ENCODE measurements around the gene CYP46A1. TPM values are rescaled to one million over a fixed set of nuclear protein-coding genes. Genes with fewer than 3 reads are reported as not detected.
"Not testable (repeated sequence)": the region's sequence is repeated elsewhere in the genome, so short reads cannot be mapped to it uniquely, and the experiment has no call there.

Gene CYP46A1
- total RNA-seq, 3 donors from 2014 or later (not counting 1 experiment from before 2014, with no cell fraction given): 0.09 to 0.45 (median 0.09) TPM

DNA sequence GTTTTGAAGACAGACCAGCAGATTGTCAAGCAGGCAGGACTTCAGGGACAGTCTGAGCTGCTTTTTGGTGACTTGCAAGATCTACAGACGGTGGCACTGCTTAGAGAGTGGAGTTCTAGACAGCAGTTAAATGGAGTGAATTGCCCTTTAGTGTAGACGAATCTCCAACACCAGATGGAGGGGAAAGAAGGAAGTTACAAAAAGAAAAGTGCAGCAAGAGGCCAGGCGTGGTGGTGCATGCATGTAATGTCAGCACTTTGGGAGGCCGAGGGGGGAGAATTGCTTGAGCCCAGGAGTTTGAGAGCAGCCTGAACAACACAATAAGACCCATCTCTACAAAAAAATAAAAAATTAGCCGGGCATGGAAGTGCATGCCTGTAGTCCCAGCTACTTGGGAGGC, 47.6 kb upstream of the CYP46A1 start:
- Histone ChIP-seq H3K36me3 (ENCODE audit: control insufficient read depth, insufficient read depth, low read length) (no peaks in the 10 kb centered on the region), H3K4me1 (ENCODE audit: control insufficient read depth, insufficient read depth, low read length) (no peaks in the 10 kb centered on the region), H3K27me3 (ENCODE audit: control insufficient read depth, insufficient read depth, low read length) (no peaks in the 10 kb centered on the region), H3K4me3 (ENCODE audit: low read length) (no peak overlapping the region), H3K9me3 (ENCODE audit: control insufficient read depth, insufficient read depth, low read length) (no peaks in the 10 kb centered on the region), H3K27ac (ENCODE audit: low read length) (no peak overlapping the region)
- Mint-ChIP-seq H3K4me3 (no peak overlapping the region), H3K36me3 (no peaks in the 10 kb centered on the region), H3K27ac (no peak overlapping the region), H3K9me3 (no peaks in the 10 kb centered on the region), H3K4me1 (no peaks in the 10 kb centered on the region), H3K27me3 (ENCODE audit: low read depth in 2 of 2) (no peaks in the 10 kb centered on the region)
- TF ChIP-seq, protein P1, sequence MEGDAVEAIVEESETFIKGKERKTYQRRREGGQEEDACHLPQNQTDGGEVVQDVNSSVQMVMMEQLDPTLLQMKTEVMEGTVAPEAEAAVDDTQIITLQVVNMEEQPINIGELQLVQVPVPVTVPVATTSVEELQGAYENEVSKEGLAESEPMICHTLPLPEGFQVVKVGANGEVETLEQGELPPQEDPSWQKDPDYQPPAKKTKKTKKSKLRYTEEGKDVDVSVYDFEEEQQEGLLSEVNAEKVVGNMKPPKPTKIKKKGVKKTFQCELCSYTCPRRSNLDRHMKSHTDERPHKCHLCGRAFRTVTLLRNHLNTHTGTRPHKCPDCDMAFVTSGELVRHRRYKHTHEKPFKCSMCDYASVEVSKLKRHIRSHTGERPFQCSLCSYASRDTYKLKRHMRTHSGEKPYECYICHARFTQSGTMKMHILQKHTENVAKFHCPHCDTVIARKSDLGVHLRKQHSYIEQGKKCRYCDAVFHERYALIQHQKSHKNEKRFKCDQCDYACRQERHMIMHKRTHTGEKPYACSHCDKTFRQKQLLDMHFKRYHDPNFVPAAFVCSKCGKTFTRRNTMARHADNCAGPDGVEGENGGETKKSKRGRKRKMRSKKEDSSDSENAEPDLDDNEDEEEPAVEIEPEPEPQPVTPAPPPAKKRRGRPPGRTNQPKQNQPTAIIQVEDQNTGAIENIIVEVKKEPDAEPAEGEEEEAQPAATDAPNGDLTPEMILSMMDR (IDR thresholded peaks at IDR 0.05): no peak
- DNase-seq (no peak), ATAC-seq (no peak)
- intact Hi-C loops (cut with micrococcal nuclease): no loop called here
- whole genome bisulfite sequencing (ENCODE audit: insufficient coverage): 56% methylated on average over 4 of the region's 5 CpGs

DNA sequence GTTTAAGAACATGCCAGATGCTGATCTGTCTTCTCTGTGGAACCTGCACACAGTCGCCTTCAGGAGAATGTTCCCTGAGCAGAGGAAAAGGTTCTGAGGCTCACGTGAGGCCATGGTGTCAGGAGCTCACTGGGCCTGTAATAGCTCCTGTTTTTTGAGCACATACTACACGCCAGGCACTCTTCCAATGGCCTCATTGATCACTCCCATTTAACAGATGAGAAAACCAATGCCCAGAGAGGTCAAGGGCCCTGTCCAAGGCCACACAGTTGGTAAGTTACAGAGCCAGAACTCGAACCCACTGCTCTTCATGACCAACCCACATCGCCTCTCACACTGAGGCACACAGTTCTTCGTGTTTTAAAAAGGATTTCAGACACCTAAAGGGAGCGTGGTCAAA, 46.5 kb upstream of the CYP46A1 start:
- Histone ChIP-seq H3K36me3 (ENCODE audit: control insufficient read depth, insufficient read depth, low read length) (no peaks in the 10 kb centered on the region), H3K9me3 (ENCODE audit: control insufficient read depth, insufficient read depth, low read length) (no peaks in the 10 kb centered on the region), H3K27me3 (ENCODE audit: control insufficient read depth, insufficient read depth, low read length) (no peaks in the 10 kb centered on the region), H3K4me1 (ENCODE audit: control insufficient read depth, insufficient read depth, low read length) (no peaks in the 10 kb centered on the region), H3K27ac (ENCODE audit: low read length) (no peak overlapping the region), H3K4me3 (ENCODE audit: low read length) (no peak overlapping the region)
- TF ChIP-seq, protein P1 (IDR thresholded peaks at IDR 0.05): no peak
- DNase-seq (no peak), ATAC-seq (no peak)
- Mint-ChIP-seq H3K27ac (no peak overlapping the region), H3K4me3 (no peak overlapping the region), H3K36me3 (no peaks in the 10 kb centered on the region), H3K4me1 (no peaks in the 10 kb centered on the region), H3K27me3 (ENCODE audit: low read depth in 2 of 2) (peaks cover 0 to 2% of the 10 kb centered on the region in 2 donors), H3K9me3 (no peaks in the 10 kb centered on the region)
- intact Hi-C loops (cut with micrococcal nuclease): no loop called here
- WGBS (ENCODE audit: insufficient coverage): 88% methylated on average over 6 of the region's 7 CpGs

DNA sequence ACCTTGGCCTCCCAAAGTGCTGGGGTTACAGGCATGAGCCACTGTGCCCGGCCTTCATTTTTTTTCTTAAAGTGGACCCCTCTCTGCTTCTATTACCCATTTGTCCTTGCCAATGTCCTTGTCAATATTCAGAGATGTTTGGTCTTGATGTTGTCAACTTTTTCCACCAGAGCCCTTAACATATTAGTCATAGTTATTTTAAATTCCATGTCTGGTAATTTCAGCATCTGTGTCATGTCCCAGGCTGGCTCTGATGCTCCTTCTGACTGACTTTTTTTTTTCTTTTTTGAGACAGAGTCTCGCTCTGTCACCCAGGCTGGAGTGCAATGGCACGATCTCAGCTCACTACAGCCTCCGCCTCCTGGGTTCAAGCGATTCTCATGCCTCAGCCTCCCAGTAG, 41.3 kb upstream of the CYP46A1 start:
- intact Hi-C loops (cut with micrococcal nuclease); H3K4me1 ChIP-seq (ENCODE audit: control insufficient read depth, insufficient read depth, low read length); H3K4me3 ChIP-seq (ENCODE audit: low read length); H3K4me3 Mint-ChIP-seq; H3K27ac ChIP-seq (ENCODE audit: low read length); H3K36me3 Mint-ChIP-seq; H3K9me3 ChIP-seq (ENCODE audit: control insufficient read depth, insufficient read depth, low read length); H3K36me3 ChIP-seq (ENCODE audit: control insufficient read depth, insufficient read depth, low read length); H3K4me1 Mint-ChIP-seq; DNase-seq; H3K27me3 ChIP-seq (ENCODE audit: control insufficient read depth, insufficient read depth, low read length); ATAC-seq; H3K27ac Mint-ChIP-seq; H3K9me3 Mint-ChIP-seq: not testable (repeated sequence)
- WGBS (ENCODE audit: insufficient coverage): 91% methylated on average over 5 of the region's 5 CpGs
- H3K27me3 Mint-ChIP-seq (ENCODE audit: low read depth in 2 of 2): peaks cover 10 to 11% of the 10 kb centered on the region in 2 donors

DNA sequence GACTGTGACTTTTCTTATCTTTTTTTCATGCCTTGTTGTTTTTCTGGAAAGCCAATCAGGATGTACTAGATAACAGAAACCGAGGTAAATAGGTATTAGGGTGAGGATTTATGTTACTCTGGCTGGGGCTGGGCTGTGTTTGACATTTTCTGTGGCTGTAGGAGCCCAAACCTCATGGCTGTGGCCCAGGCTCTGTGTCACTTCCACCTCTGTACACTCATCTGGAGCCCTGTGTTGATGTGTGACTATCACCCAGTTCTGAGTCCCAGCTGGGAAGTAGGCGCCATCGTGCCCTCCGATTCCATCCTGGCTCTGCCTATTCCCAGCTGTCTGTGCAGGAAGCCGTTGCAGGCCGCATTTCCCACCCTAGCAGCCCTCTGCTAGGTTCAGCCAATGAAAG, 40.8 kb upstream of the CYP46A1 start:
- Mint-ChIP-seq H3K36me3 (no peaks in the 10 kb centered on the region), H3K4me3 (no peak overlapping the region), H3K27ac (no peak overlapping the region), H3K9me3 (no peaks in the 10 kb centered on the region), H3K4me1 (no peaks in the 10 kb centered on the region), H3K27me3 (ENCODE audit: low read depth in 2 of 2) (peaks cover 12 to 14% of the 10 kb centered on the region in 2 donors)
- intact Hi-C loops (cut with micrococcal nuclease): no loop called here
- DNase-seq: no peak
- Histone ChIP-seq H3K36me3 (ENCODE audit: control insufficient read depth, insufficient read depth, low read length) (no peaks in the 10 kb centered on the region), H3K27me3 (ENCODE audit: control insufficient read depth, insufficient read depth, low read length) (peaks cover 6% of the 10 kb centered on the region), H3K4me1 (ENCODE audit: control insufficient read depth, insufficient read depth, low read length) (no peaks in the 10 kb centered on the region), H3K27ac (ENCODE audit: low read length) (no peak overlapping the region), H3K9me3 (ENCODE audit: control insufficient read depth, insufficient read depth, low read length) (no peaks in the 10 kb centered on the region), H3K4me3 (ENCODE audit: low read length) (no peak overlapping the region)
- WGBS (ENCODE audit: insufficient coverage): 59% methylated on average over 6 of the region's 6 CpGs
- TF ChIP-seq, protein P1 (IDR thresholded peaks at IDR 0.05): no peak
- ATAC-seq: no peak
